ENCODE data around the gene KTN1. TPM values are rescaled to one million over a fixed set of nuclear protein-coding genes. Genes with fewer than 3 reads are reported as not detected.

Gene KTN1
- polyA plus RNA-seq, 3 donors, result 4.6 to 31.4 (median 17.9) TPM

DNA sequence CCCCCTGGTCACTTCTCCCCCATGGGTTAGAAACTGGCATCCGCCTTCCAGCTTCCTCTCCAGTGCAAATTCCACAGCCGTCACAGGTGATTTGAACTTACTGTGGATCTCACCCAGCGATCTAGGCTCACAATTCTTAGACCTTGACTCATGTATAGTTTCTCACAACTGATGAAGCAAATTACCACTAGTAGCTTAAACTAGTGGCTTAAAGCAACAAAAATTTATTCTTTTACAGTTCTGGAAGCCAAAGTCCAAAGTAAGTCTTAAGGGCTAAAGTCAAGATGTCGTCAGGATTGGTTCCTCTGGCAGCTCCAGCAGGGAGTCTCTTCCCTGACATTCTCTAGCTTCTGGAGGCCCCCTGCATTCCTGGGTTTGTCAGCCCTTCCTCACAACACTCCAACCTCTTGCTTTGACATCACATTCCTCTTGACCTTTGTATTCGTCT, 117.4 kb downstream of the KTN1 start:
- Histone ChIP-seq H3K4me2 (replicated peaks; ENCODE audit: extremely low read depth, low read length, poor library complexity, severe bottlenecking) (no peak overlapping the region), H2AFZ (ENCODE audit: insufficient read depth, low read depth, low read length, poor library complexity, severe bottlenecking) (no peak overlapping the region), H3K27me3 (ENCODE audit: control insufficient read depth in 2 of 2, insufficient read depth in 2 of 2, low read length in 2 of 2) (no peaks in the 10 kb centered on the region), H3K27ac (ENCODE audit: low read depth in 1 of 2, low read length in 2 of 2) (no peak overlapping the region), H3K79me2 (ENCODE audit: insufficient read depth, low read length) (no peaks in the 10 kb centered on the region), H3K4me1 (ENCODE audit: control insufficient read depth in 1 of 2, insufficient read depth in 2 of 2, low read length in 2 of 2) (no peaks in the 10 kb centered on the region), H4K20me1 (ENCODE audit: insufficient read depth, low read length) (no peaks in the 10 kb centered on the region), H3K36me3 (replicated peaks in 1 of 2; ENCODE audit: control insufficient read depth in 1 of 2, insufficient read depth in 2 of 2, low read length in 2 of 2) (no peaks in the 10 kb centered on the region), H3K9ac (ENCODE audit: insufficient read depth, low read length, poor library complexity, severe bottlenecking) (no peak overlapping the region), H3K9me3 (replicated peaks in 1 of 2; ENCODE audit: control insufficient read depth in 1 of 2, insufficient read depth in 1 of 2, low read length in 2 of 2) (no peaks in the 10 kb centered on the region), H3K4me3 (replicated peaks in 1 of 3; ENCODE audit: low read depth in 2 of 3, low read length in 3 of 3) (no peak overlapping the region)
- WGBS (ENCODE audit: insufficient coverage), result 100% methylated on average over 4 of the region's 5 CpGs
- Mint-ChIP-seq H3K27ac (no peak overlapping the region), H3K36me3 (peaks cover 0 to 4% of the 10 kb centered on the region in 2 donors), H3K27me3 (ENCODE audit: low read depth in 3 of 3) (peaks cover 0 to 2% (median 0%) of the 10 kb centered on the region in 3 donors), H3K4me3 (no peak overlapping the region), H3K9me3 (peaks cover 0 to 4% (median 0%) of the 10 kb centered on the region in 7 donors), H3K4me1 (no peaks in the 10 kb centered on the region)
- TF ChIP-seq, protein P1, sequence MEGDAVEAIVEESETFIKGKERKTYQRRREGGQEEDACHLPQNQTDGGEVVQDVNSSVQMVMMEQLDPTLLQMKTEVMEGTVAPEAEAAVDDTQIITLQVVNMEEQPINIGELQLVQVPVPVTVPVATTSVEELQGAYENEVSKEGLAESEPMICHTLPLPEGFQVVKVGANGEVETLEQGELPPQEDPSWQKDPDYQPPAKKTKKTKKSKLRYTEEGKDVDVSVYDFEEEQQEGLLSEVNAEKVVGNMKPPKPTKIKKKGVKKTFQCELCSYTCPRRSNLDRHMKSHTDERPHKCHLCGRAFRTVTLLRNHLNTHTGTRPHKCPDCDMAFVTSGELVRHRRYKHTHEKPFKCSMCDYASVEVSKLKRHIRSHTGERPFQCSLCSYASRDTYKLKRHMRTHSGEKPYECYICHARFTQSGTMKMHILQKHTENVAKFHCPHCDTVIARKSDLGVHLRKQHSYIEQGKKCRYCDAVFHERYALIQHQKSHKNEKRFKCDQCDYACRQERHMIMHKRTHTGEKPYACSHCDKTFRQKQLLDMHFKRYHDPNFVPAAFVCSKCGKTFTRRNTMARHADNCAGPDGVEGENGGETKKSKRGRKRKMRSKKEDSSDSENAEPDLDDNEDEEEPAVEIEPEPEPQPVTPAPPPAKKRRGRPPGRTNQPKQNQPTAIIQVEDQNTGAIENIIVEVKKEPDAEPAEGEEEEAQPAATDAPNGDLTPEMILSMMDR (IDR thresholded peaks at IDR 0.05), result no peak
- no peak for DNase-seq
- intact Hi-C loops (cut with micrococcal nuclease), result no loop called here

DNA sequence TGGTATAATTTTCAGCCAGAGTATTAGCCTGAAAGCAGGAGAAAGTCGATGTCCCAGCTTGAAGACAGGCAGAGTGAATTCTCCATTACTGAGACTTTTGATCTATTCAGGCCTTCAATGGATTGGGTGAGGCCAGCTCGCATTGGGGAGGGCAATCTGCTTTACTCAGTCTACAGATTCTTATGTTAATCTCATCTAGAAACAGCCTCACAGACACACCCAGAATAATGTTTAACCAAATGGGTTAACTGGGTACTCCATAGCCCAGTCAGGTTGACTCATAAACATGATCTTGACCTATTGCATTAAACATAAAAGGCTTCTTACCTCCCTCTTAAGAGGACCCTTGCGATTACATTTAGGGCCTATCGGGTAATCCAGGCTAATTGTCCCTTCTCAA, 118.0 kb downstream of the KTN1 start:
- WGBS (ENCODE audit: insufficient coverage), result 100% methylated on average over 1 of the region's 4 CpGs
- no peak for DNase-seq
- no peaks in the 10 kb centered on the region for H3K79me2 ChIP-seq (ENCODE audit: insufficient read depth, low read length)
- H3K9me3 Mint-ChIP-seq, result peaks cover 0 to 4% (median 0%) of the 10 kb centered on the region in 7 donors
- no peak overlapping the region for H3K4me2 ChIP-seq (replicated peaks; ENCODE audit: extremely low read depth, low read length, poor library complexity, severe bottlenecking)
- H2AFZ ChIP-seq (ENCODE audit: insufficient read depth, low read depth, low read length, poor library complexity, severe bottlenecking), result no peak overlapping the region
- no peak overlapping the region for H3K4me3 ChIP-seq (replicated peaks in 1 of 3; ENCODE audit: low read depth in 2 of 3, low read length in 3 of 3)
- no peak overlapping the region for H3K27ac Mint-ChIP-seq
- H3K4me1 Mint-ChIP-seq, result no peaks in the 10 kb centered on the region
- intact Hi-C loops (cut with micrococcal nuclease), result no loop called here
- H3K27me3 ChIP-seq (ENCODE audit: control insufficient read depth in 2 of 2, insufficient read depth in 2 of 2, low read length in 2 of 2), result no peaks in the 10 kb centered on the region
- H3K27me3 Mint-ChIP-seq (ENCODE audit: low read depth in 3 of 3), result peaks cover 0 to 2% (median 0%) of the 10 kb centered on the region in 3 donors
- no peaks in the 10 kb centered on the region for H3K36me3 ChIP-seq (replicated peaks in 1 of 2; ENCODE audit: control insufficient read depth in 1 of 2, insufficient read depth in 2 of 2, low read length in 2 of 2)
- no peak overlapping the region for H3K27ac ChIP-seq (ENCODE audit: low read depth in 1 of 2, low read length in 2 of 2)
- H4K20me1 ChIP-seq (ENCODE audit: insufficient read depth, low read length), result no peaks in the 10 kb centered on the region
- H3K4me3 Mint-ChIP-seq, result no peak overlapping the region
- H3K36me3 Mint-ChIP-seq, result peaks cover 0 to 4% of the 10 kb centered on the region in 2 donors
- TF ChIP-seq, protein P1 (IDR thresholded peaks at IDR 0.05), result no peak
- no peaks in the 10 kb centered on the region for H3K9me3 ChIP-seq (replicated peaks in 1 of 2; ENCODE audit: control insufficient read depth in 1 of 2, insufficient read depth in 1 of 2, low read length in 2 of 2)
- H3K9ac ChIP-seq (ENCODE audit: insufficient read depth, low read length, poor library complexity, severe bottlenecking), result no peak overlapping the region
- no peaks in the 10 kb centered on the region for H3K4me1 ChIP-seq (ENCODE audit: control insufficient read depth in 1 of 2, insufficient read depth in 2 of 2, low read length in 2 of 2)

All from CD14-positive monocyte (primary cell).